SW480 (cell line): ENCODE results near the gene AGR3.

ENCODE experiments used
- DNase-seq: peaks from one replicate; pipeline ENCODE4 v3.0.0-alpha.2; 2016; ENCODE audit warnings: low spot score

Gene AGR3

GRCh38 chr7:16836481-16836880, 45.3 kb downstream of the AGR3 start:
- no peak for DNase-seq

- DNase-seq = no peak
Measured at GRCh38 chr7:16833373-16833772, 48.4 kb downstream of the AGR3 start.

GRCh38 chr7:16826060-16826459, 55.7 kb downstream of the AGR3 start:
- DNase-seq = no peak

- no peak for DNase-seq
Measured at GRCh38 chr7:16822029-16822428, 59.8 kb downstream of the AGR3 start.

GRCh38 chr7:16818732-16819131, 63.1 kb downstream of the AGR3 start:
- no peak for DNase-seq

- DNase-seq = peak; percentile 25
Measured at GRCh38 chr7:16817536-16817935, 64.2 kb downstream of the AGR3 start.

- DNase-seq = no peak
Measured at GRCh38 chr7:16816824-16817223, 65.0 kb downstream of the AGR3 start.

GRCh38 chr7:16815001-16815400, 66.8 kb downstream of the AGR3 start:
- DNase-seq = no peak

- DNase-seq = no peak
Measured at GRCh38 chr7:16813232-16813616, 68.6 kb downstream of the AGR3 start.

GRCh38 chr7:16812542-16813231, 69.1 kb downstream of the AGR3 start:
- DNase-seq = no peak

- DNase-seq = no peak
Measured at GRCh38 chr7:16811551-16811950, 70.2 kb downstream of the AGR3 start.

- no peak for DNase-seq
Measured at GRCh38 chr7:16810573-16810972, 71.2 kb downstream of the AGR3 start.

- DNase-seq = no peak
Measured at GRCh38 chr7:16810112-16810511, 71.7 kb downstream of the AGR3 start.
